ENCODE data around the gene SEMA6B. TPM values are rescaled to one million over a fixed set of nuclear protein-coding genes. Genes with fewer than 3 reads are reported as not detected.

The SEMA6B gene
- polyA plus RNA-seq, 1 donor (not counting 4 experiments of a cell fraction or from before 2014, with no cell fraction given) = 0.41 TPM

DNA sequence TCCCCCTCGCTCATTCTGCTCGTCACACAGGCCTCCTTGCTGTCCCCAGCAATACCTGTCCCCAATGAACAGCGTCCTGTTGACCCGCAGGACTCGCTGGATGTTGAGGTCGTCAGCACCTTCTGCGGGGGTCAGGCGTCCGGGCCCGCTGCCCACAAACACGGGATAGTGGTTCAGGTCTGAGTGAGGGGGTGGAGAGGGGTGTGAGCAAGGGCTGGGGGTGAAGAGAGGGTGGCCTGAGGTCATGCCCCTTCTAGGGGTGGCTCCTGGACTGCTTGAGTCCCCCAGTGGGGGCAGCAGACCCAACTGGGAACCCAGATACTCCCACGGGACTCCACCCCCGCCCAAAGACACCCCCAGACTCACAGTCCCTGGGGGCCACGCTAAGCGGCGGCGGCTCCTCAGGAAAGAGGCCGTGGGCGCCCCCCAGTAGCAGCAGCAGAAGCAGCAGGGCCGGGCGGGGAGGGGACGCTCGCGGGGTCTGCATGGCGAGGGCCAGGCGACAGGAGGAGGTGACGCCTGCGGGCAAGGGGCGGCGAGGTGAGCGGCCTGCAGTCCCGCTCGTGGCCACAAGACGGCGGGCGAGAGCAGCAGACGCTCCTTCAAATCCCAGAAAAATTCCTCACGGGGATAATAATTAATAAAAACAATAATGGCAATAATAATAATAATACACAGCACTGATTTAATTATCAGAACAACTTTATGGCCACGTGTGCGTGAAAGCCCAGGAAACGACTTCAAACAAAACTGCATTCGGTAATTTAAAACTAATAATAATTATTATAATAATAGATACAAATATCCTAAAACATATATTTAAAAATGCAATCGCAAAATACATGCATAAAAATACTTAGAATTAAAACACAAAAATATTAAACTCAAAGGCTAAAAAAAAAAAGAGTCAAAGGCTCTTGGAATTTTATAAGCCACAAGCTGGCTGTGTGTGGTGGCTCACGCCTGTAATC lies 1.2 kb downstream of the SEMA6B start:
- no peaks in the 10 kb centered on the region for H3K27me3 ChIP-seq (ENCODE audit: control insufficient read depth, extremely low read depth, insufficient read depth, low read length)
- DNase-seq (ENCODE audit: low read depth, low spot score) (no peak), FAIRE-seq (no peak)
- no peaks in the 10 kb centered on the region for H3K9me1 ChIP-seq (ENCODE audit: control insufficient read depth, extremely low read depth, insufficient read depth, low read length)
- H4K20me1 ChIP-seq (ENCODE audit: control insufficient read depth, extremely low read depth, insufficient read depth, low read length) = no peaks in the 10 kb centered on the region
- H3K4me3 ChIP-seq (ENCODE audit: control insufficient read depth in 2 of 3, extremely low read depth in 1 of 3, insufficient read depth in 2 of 3, low read depth in 1 of 3, low read length in 3 of 3) = no peak overlapping the region
- no peaks in the 10 kb centered on the region for H3K4me1 ChIP-seq (ENCODE audit: control insufficient read depth, extremely low read depth, insufficient read depth, low read length)
- H3K9ac ChIP-seq (ENCODE audit: control insufficient read depth, extremely low read depth, insufficient read depth, low read length) = no peak overlapping the region
- H3K27ac ChIP-seq (ENCODE audit: control insufficient read depth, insufficient read depth, low read length) = no peak overlapping the region
- H3K9me3 ChIP-seq (ENCODE audit: control insufficient read depth, low read depth, low read length) = no peaks in the 10 kb centered on the region
- dilution Hi-C loops (cut with MboI; ENCODE audit: extremely low pct_ligation_motif_present, low sequenced_read_pairs) = no loop called here
- TF ChIP-seq EZH2 (IDR thresholded peaks at IDR 0.05; ENCODE audit: low read length) = no peak
- TF ChIP-seq, protein P1, sequence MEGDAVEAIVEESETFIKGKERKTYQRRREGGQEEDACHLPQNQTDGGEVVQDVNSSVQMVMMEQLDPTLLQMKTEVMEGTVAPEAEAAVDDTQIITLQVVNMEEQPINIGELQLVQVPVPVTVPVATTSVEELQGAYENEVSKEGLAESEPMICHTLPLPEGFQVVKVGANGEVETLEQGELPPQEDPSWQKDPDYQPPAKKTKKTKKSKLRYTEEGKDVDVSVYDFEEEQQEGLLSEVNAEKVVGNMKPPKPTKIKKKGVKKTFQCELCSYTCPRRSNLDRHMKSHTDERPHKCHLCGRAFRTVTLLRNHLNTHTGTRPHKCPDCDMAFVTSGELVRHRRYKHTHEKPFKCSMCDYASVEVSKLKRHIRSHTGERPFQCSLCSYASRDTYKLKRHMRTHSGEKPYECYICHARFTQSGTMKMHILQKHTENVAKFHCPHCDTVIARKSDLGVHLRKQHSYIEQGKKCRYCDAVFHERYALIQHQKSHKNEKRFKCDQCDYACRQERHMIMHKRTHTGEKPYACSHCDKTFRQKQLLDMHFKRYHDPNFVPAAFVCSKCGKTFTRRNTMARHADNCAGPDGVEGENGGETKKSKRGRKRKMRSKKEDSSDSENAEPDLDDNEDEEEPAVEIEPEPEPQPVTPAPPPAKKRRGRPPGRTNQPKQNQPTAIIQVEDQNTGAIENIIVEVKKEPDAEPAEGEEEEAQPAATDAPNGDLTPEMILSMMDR (optimal IDR thresholded peaks at IDR 0.05 in 1 of 3, IDR thresholded peaks at IDR 0.05 in 1 of 3, conservative IDR thresholded peaks at IDR 0.05 in 1 of 3; ENCODE audit: extremely low read depth in 1 of 3, insufficient read depth in 2 of 3, low read length in 3 of 3) = peak; percentile 80 to 94 (median 91)
- H2AFZ ChIP-seq (ENCODE audit: control insufficient read depth, low read length) = no peak overlapping the region
- H3K36me3 ChIP-seq (ENCODE audit: control insufficient read depth in 2 of 2, extremely low read depth in 1 of 2, insufficient read depth in 2 of 2, low read length in 2 of 2) = no peaks in the 10 kb centered on the region
- H3K4me2 ChIP-seq (ENCODE audit: control insufficient read depth, extremely low read depth, insufficient read depth, low read depth, low read length) = no peak overlapping the region
- H3K79me2 ChIP-seq (ENCODE audit: control insufficient read depth, insufficient read depth, low read length) = no peaks in the 10 kb centered on the region

DNA sequence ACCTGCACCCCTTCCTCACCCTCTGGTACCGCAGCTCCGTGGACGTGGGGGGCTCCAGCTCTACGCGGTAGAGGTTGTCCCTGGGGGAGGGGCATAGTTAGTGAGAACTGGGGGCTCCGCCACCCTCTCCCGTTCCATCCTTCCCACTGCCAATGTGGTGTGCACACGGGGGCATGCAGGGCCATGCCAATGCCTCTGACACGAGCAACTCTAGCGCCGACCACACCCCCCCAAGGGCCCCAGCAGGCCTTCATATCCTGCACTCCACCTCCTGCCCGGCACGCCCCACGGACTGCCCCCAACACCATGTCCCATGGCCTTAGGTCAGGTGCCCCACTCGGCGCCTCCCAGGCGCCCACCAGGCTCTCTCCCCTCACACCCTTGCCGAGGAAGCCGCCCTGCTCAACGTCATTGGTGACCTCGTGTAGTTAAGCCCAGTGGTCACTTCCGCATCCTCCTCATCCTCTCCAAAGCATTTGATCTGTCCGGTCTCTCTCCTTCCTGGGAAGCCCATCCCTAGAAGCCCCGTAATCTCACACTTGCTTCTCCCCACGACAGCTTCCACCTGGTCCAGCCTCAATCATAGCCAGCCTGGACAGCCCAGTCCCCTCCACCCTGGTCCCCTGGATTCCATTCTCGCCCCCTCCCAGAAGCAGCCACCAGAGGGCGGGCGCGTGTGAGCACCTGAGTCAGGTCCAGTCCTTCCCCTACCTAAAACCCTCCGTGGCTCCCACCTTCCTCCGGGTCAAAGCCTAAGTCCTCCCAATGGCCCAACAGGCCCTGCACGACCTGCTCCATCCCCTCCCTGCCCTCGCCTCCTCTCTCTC lies 2.1 kb downstream of the SEMA6B start:
- FAIRE-seq (no peak), DNase-seq (ENCODE audit: low read depth, low spot score) (no peak)
- H3K9me3 ChIP-seq (ENCODE audit: control insufficient read depth, low read depth, low read length) = no peaks in the 10 kb centered on the region
- H3K4me1 ChIP-seq (ENCODE audit: control insufficient read depth, extremely low read depth, insufficient read depth, low read length) = no peaks in the 10 kb centered on the region
- H4K20me1 ChIP-seq (ENCODE audit: control insufficient read depth, extremely low read depth, insufficient read depth, low read length) = no peaks in the 10 kb centered on the region
- no peak overlapping the region for H2AFZ ChIP-seq (ENCODE audit: control insufficient read depth, low read length)
- no peaks in the 10 kb centered on the region for H3K27me3 ChIP-seq (ENCODE audit: control insufficient read depth, extremely low read depth, insufficient read depth, low read length)
- dilution Hi-C loops (cut with MboI; ENCODE audit: extremely low pct_ligation_motif_present, low sequenced_read_pairs) = no loop called here
- no peaks in the 10 kb centered on the region for H3K9me1 ChIP-seq (ENCODE audit: control insufficient read depth, extremely low read depth, insufficient read depth, low read length)
- H3K79me2 ChIP-seq (ENCODE audit: control insufficient read depth, insufficient read depth, low read length) = no peaks in the 10 kb centered on the region
- no peak overlapping the region for H3K4me2 ChIP-seq (ENCODE audit: control insufficient read depth, extremely low read depth, insufficient read depth, low read depth, low read length)
- TF ChIP-seq, protein P1 (optimal IDR thresholded peaks at IDR 0.05 in 1 of 3, IDR thresholded peaks at IDR 0.05 in 1 of 3, conservative IDR thresholded peaks at IDR 0.05 in 1 of 3; ENCODE audit: extremely low read depth in 1 of 3, insufficient read depth in 2 of 3, low read length in 3 of 3) = peak; percentile 33 to 44 (median 35)
- no peak for TF ChIP-seq EZH2 (IDR thresholded peaks at IDR 0.05; ENCODE audit: low read length)
- no peak overlapping the region for H3K9ac ChIP-seq (ENCODE audit: control insufficient read depth, extremely low read depth, insufficient read depth, low read length)
- H3K27ac ChIP-seq (ENCODE audit: control insufficient read depth, insufficient read depth, low read length) = no peak overlapping the region
- H3K4me3 ChIP-seq (ENCODE audit: control insufficient read depth in 2 of 3, extremely low read depth in 1 of 3, insufficient read depth in 2 of 3, low read depth in 1 of 3, low read length in 3 of 3) = no peak overlapping the region
- H3K36me3 ChIP-seq (ENCODE audit: control insufficient read depth in 2 of 2, extremely low read depth in 1 of 2, insufficient read depth in 2 of 2, low read length in 2 of 2) = no peaks in the 10 kb centered on the region

Measured in keratinocyte (primary cell).